ENCODE results near the gene KIF6.

DNA sequence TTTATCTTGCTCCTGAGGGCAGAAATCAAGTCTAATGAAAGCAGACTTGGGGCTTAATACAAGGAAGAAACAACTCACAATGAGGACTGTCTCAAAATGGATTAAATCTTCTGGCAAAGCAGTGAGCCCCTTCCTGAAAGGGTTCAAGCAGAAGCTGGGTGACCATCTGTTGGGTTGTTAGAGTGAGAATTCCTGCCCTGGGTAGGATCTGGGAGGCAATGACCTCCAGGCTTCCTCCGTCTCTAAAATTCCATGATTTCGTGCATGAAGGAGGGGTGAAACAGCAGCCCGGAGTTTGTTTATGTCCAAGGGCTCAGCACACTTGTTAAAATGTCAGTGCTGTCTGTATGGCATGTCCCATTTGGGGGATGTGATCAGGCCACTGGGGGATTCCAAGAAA lies 338.7 kb downstream of the KIF6 start:
- TF ChIP-seq, protein P1, sequence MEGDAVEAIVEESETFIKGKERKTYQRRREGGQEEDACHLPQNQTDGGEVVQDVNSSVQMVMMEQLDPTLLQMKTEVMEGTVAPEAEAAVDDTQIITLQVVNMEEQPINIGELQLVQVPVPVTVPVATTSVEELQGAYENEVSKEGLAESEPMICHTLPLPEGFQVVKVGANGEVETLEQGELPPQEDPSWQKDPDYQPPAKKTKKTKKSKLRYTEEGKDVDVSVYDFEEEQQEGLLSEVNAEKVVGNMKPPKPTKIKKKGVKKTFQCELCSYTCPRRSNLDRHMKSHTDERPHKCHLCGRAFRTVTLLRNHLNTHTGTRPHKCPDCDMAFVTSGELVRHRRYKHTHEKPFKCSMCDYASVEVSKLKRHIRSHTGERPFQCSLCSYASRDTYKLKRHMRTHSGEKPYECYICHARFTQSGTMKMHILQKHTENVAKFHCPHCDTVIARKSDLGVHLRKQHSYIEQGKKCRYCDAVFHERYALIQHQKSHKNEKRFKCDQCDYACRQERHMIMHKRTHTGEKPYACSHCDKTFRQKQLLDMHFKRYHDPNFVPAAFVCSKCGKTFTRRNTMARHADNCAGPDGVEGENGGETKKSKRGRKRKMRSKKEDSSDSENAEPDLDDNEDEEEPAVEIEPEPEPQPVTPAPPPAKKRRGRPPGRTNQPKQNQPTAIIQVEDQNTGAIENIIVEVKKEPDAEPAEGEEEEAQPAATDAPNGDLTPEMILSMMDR (IDR thresholded peaks at IDR 0.05; ENCODE audit: insufficient read depth, low read depth, low read length), result no peak
- no peak for TF ChIP-seq EZH2 (IDR thresholded peaks at IDR 0.05; ENCODE audit: insufficient read depth, low read length)
